PC-3 (cell line): ENCODE data around the gene RRAS2. TPM values are rescaled to one million over a fixed set of nuclear protein-coding genes. Genes with fewer than 3 reads are reported as not detected.

Experiments
- ATAC-seq: fragments of 200-7000 bp; cut with Tn5 transposase; 2 replicates; pipeline ENCODE4 v1.9.1; 2020; ENCODE audit warnings: mild to moderate bottlenecking, moderate library complexity
- BruUV-seq: library from RNA; stranded (reverse); fragments of 400-500 nt; replicated peaks from 2 replicates; lab custom pipeline; 2021; lab: Mats Ljungman, UMichigan
- CTCF ChIA-PET: fragments of 300-600 bp; sonication (Branson Sonifier 250); formaldehyde crosslinking; loops from one replicate; lab custom pipeline; 2022; ENCODE audit warnings: antibody characterized with exemption; lab: Charles Lee
- POLR2A ChIA-PET: fragments of 300-600 bp; sonication (Branson Sonifier 250); formaldehyde crosslinking; loops from one replicate; lab custom pipeline; 2022; ENCODE audit warnings: antibody characterized with exemption; ENCODE audit not compliant: unreplicated experiment; lab: Charles Lee
- DNase-seq: peaks from one replicate; pipeline ENCODE4 v3.0.0-alpha.2; 2015
- H2AFZ ChIP-seq: fragments of 300-600 bp; sonication (generic); 2 replicates; pipeline ENCODE4 v1.6.0; 2016; ENCODE audit warnings: antibody characterized with exemption, low read length
- H3F3A ChIP-seq: fragments of 300-600 bp; sonication (generic); one replicate; pipeline ENCODE4 v1.6.0; 2017; ENCODE audit warnings: antibody characterized with exemption, low read length, control low read depth, mild to moderate bottlenecking; ENCODE audit not compliant: unreplicated experiment
- H3K27ac ChIP-seq: fragments of 300-600 bp; sonication (generic); 2 replicates; pipeline ENCODE4 v1.5.1; 2016; ENCODE audit warnings: mild to moderate bottlenecking, low read length
- H3K27me3 ChIP-seq: fragments of 300-600 bp; sonication (generic); 2 replicates; pipeline ENCODE4 v1.6.1; 2016; ENCODE audit warnings: low read length, mixed read lengths
- H3K36me3 ChIP-seq: fragments of 300-600 bp; sonication (generic); 2 replicates; pipeline ENCODE4 v1.6.1; 2016; ENCODE audit warnings: low read depth, mixed run types, low read length, mixed read lengths
- H3K4me1 ChIP-seq: fragments of 300-600 bp; sonication (generic); 2 replicates; pipeline ENCODE4 v1.5.1; 2016; ENCODE audit warnings: low read length; ENCODE audit not compliant: insufficient read depth
- H3K4me2 ChIP-seq: fragments of 300-600 bp; sonication (generic); 2 replicates; pipeline ENCODE4 v1.6.0; 2016; ENCODE audit warnings: low read length
- H3K4me3 ChIP-seq: fragments of 300-600 bp; sonication (generic); 2 replicates; pipeline ENCODE4 v1.5.1; 2016; ENCODE audit warnings: mild to moderate bottlenecking, low read length, mixed read lengths
- H3K79me2 ChIP-seq: fragments of 300-600 bp; sonication (generic); 2 replicates; pipeline ENCODE4 v1.6.1; 2017; ENCODE audit warnings: low read length, mixed read lengths
- H3K9ac ChIP-seq: fragments of 300-600 bp; sonication (generic); 2 replicates; pipeline ENCODE4 v1.6.0; 2016; ENCODE audit warnings: mild to moderate bottlenecking, low read length
- H3K9me2 ChIP-seq: fragments of 300-600 bp; sonication (generic); replicated peaks from 2 replicates; pipeline ENCODE4 v1.6.1; 2016; ENCODE audit warnings: mixed run types, low read length, mixed read lengths
- H3K9me3 ChIP-seq: fragments of 300-600 bp; sonication (generic); 2 replicates; pipeline ENCODE4 v1.6.1; 2016; ENCODE audit warnings: low read length, mixed read lengths
- H4K20me1 ChIP-seq: fragments of 300-600 bp; sonication (generic); 2 replicates; pipeline ENCODE4 v1.6.1; 2016; ENCODE audit warnings: low read length, mixed read lengths
- EZH2 ChIP-seq: fragments of 300-600 bp; sonication (generic); IDR thresholded peaks from one replicate; pipeline ENCODE4 v1.6.1; 2017; ENCODE audit warnings: antibody characterized with exemption, mild to moderate bottlenecking, low read length; ENCODE audit not compliant: unreplicated experiment
- EZH2phosphoT487 ChIP-seq: fragments of 300-600 bp; sonication (generic); IDR thresholded peaks from 2 replicates; pipeline ENCODE4 v1.6.1; 2018; ENCODE audit warnings: mild to moderate bottlenecking, antibody characterized with exemption, low read length, borderline replicate concordance
- intact Hi-C: fragments of 100-400 bp; cut with micrococcal nuclease; formaldehyde crosslinking; loops from 2 replicates; pipeline ENCODE4 v1.9.0; 2023
- total RNA-seq: library from RNA; depleted of rRNA; stranded (reverse); fragments of >200 nt; gene quantifications from 2 replicates; pipeline ENCODE4 v1.2.3, GENCODE V29; 2014
- TF ChIP-seq, protein P1 (sequence below): fragments of 300-600 bp; sonication (generic); conservative IDR thresholded peaks from 2 replicates; pipeline ENCODE4 v1.5.1; 2017; ENCODE audit warnings: antibody characterized with exemption, low read depth, mild to moderate bottlenecking, low read length

The RRAS2 gene
- total RNA-seq, 1 experiment from 2014 or later: 58.6 TPM

DNA sequence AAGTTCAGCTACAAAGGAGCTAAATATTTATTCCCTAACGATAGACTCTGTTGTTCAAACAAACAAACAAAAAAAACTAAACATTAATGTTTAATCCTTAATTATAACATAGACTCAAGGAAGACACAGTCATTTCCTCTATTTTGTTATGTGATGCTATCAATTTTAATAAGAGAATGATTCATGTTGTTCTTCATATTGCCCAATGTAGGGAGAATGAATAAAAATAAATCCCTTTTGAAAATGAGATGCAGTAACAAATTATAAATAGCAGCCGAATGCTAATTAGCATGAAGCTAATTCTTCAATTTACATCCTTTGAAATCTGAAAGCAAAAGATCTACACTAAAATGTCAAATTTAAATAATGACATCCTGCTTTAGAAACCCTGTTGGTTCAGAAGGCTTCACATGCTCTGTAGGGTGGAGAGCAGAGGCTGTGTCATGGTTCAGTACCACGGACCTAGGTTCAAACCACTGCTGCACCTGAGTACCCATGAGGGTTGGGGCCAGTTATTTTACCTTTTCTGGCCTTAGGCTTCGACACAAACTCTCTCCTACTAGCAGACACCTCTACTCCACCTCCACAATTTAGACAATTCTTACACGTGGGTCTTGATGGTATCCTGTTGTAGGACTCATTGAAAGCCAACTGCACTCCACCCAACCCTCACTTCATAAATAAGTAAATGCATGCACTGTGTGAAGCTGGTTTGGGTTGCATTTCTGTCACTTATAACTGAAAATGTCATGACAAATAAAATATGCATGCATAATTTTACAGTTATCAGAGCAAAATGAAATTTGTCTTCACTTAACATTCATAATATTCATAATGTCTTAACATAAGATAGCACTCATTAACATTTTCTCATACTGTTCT, 89.0 kb downstream of the RRAS2 start:
- no peaks in the 10 kb centered on the region for H3F3A ChIP-seq
- H3K9me2 ChIP-seq: no peaks in the 10 kb centered on the region
- TF ChIP-seq EZH2 (no peak), EZH2phosphoT487 (no peak)
- TF ChIP-seq, protein P1, sequence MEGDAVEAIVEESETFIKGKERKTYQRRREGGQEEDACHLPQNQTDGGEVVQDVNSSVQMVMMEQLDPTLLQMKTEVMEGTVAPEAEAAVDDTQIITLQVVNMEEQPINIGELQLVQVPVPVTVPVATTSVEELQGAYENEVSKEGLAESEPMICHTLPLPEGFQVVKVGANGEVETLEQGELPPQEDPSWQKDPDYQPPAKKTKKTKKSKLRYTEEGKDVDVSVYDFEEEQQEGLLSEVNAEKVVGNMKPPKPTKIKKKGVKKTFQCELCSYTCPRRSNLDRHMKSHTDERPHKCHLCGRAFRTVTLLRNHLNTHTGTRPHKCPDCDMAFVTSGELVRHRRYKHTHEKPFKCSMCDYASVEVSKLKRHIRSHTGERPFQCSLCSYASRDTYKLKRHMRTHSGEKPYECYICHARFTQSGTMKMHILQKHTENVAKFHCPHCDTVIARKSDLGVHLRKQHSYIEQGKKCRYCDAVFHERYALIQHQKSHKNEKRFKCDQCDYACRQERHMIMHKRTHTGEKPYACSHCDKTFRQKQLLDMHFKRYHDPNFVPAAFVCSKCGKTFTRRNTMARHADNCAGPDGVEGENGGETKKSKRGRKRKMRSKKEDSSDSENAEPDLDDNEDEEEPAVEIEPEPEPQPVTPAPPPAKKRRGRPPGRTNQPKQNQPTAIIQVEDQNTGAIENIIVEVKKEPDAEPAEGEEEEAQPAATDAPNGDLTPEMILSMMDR: no peak
- no peaks in the 10 kb centered on the region for H3K27me3 ChIP-seq
- H3K4me1 ChIP-seq: 0 out of 2 replicates have a peak, but pooled peaks cover 4% of the 10 kb centered on the region
- no peak overlapping the region for H3K27ac ChIP-seq
- no peaks in the 10 kb centered on the region for H3K9me3 ChIP-seq
- BruUV-seq: no TSS peak
- H3K79me2 ChIP-seq: no peaks in the 10 kb centered on the region
- H3K4me2 ChIP-seq: no peak overlapping the region
- CTCF ChIA-PET: no interaction called here
- no peak overlapping the region for H2AFZ ChIP-seq
- intact Hi-C loops: no loop called here
- ATAC-seq: peak; percentile 40
- H4K20me1 ChIP-seq: no peaks in the 10 kb centered on the region
- DNase-seq: no peak
- H3K36me3 ChIP-seq: no peaks in the 10 kb centered on the region; the same call in 1 of the 2 replicates
- POLR2A ChIA-PET: interaction anchor here (0.6 kb wide), 1 partner anchor 1009 kb away, joined by 4 read pairs; no protein-coding TSS in a partner anchor
- H3K4me3 ChIP-seq: no peak overlapping the region
- no peak overlapping the region for H3K9ac ChIP-seq

DNA sequence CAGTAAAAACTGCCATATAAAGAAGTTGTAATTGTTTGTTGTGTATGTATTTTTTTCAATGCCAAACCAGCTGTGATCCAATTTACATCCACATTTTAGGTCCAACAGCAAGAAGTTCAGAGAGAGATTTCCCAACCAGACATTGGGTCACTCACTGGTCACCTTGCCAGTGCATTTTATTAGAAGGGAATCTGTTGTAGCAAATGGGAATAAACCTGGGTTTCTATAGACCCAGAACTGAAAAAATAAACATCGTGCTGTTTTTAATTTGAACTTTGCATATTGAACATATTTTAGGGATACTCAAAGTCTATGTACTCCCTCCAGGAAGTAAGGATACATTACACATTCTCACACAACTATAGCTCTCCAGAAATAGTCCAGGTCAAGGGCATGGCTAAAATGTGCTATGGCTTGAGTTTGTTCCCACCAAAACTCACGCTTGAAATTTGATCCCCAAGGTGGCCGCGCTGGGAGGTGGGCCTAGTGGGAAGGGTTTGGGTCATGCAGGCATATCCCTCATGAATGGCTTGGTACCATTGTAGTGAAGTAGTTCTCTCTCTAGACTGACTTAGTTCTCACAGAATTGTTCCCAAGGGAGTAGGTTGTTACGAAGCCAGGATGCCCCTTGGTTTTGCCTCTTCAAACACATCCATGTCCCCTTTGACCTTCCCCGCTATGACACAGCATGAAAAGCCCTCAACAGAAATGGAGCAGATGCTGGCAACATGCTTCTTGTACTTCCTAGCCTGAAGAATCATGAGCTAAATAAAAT, 90.9 kb downstream of the RRAS2 start:
- no peak overlapping the region for H3K9ac ChIP-seq
- H3K27ac ChIP-seq: no peak overlapping the region
- H3K27me3 ChIP-seq: no peaks in the 10 kb centered on the region
- no TSS peak for BruUV-seq
- no peaks in the 10 kb centered on the region for H4K20me1 ChIP-seq
- TF ChIP-seq EZH2 (no peak), EZH2phosphoT487 (no peak)
- TF ChIP-seq, protein P1: no peak
- ATAC-seq (no peak), DNase-seq (no peak)
- H3K4me1 ChIP-seq: 0 out of 2 replicates have a peak, but pooled peaks cover 4% of the 10 kb centered on the region
- H3K4me3 ChIP-seq: no peak overlapping the region
- no peaks in the 10 kb centered on the region for H3F3A ChIP-seq
- H2AFZ ChIP-seq: no peak overlapping the region
- H3K9me2 ChIP-seq: no peaks in the 10 kb centered on the region
- ChIA-PET POLR2A (no interaction called here), CTCF (no interaction called here)
- H3K36me3 ChIP-seq: no peaks in the 10 kb centered on the region
- H3K4me2 ChIP-seq: no peak overlapping the region
- no peaks in the 10 kb centered on the region for H3K9me3 ChIP-seq
- intact Hi-C loops: no loop called here
- H3K79me2 ChIP-seq: no peaks in the 10 kb centered on the region
